GM21367 (cell line): Measurements from ENCODE around the gene AKAP13.

ENCODE experiments used
- ATAC-seq: cut with Tn5 transposase; IDR thresholded peaks from one replicate; pipeline ENCODE4 v1.9.1; 2021; ENCODE audit not compliant: unreplicated experiment

Gene AKAP13

GRCh38 chr15:85496151-85496550 is 115.7 kb downstream of the AKAP13 start:
- ATAC-seq, result no peak

GRCh38 chr15:85496551-85497171 is 116.3 kb downstream of the AKAP13 start:
- no peak for ATAC-seq

GRCh38 chr15:85497172-85497569 is 116.8 kb downstream of the AKAP13 start:
- ATAC-seq, result no peak

GRCh38 chr15:85498471-85498870 is 118.1 kb downstream of the AKAP13 start:
- no peak for ATAC-seq

- ATAC-seq, result no peak
These were observed 119.0 kb downstream of the AKAP13 start for GRCh38 chr15:85499371-85499887.

GRCh38 chr15:85500060-85500708 is 119.8 kb downstream of the AKAP13 start:
- ATAC-seq, result no peak

- ATAC-seq, result no peak
These were observed 120.3 kb downstream of the AKAP13 start for GRCh38 chr15:85500729-85501128.

GRCh38 chr15:85501574-85501973 is 121.2 kb downstream of the AKAP13 start:
- no peak for ATAC-seq

- ATAC-seq, result no peak
These were observed 122.9 kb downstream of the AKAP13 start for GRCh38 chr15:85503151-85503799.

GRCh38 chr15:85504749-85505676 is 124.6 kb downstream of the AKAP13 start:
- ATAC-seq, result no peak

- no peak for ATAC-seq
These were observed 126.7 kb downstream of the AKAP13 start for GRCh38 chr15:85507114-85507513.

- ATAC-seq, result no peak
These were observed 129.6 kb downstream of the AKAP13 start for GRCh38 chr15:85509973-85510372.

GRCh38 chr15:85514413-85514812 is 134.0 kb downstream of the AKAP13 start:
- no peak for ATAC-seq

GRCh38 chr15:85515212-85515611 is 134.8 kb downstream of the AKAP13 start:
- no peak for ATAC-seq

- ATAC-seq, result no peak
These were observed 136.7 kb downstream of the AKAP13 start for GRCh38 chr15:85517086-85517485.

- ATAC-seq, result no peak
These were observed 138.8 kb downstream of the AKAP13 start for GRCh38 chr15:85518979-85519761.

- no peak for ATAC-seq
These were observed 140.2 kb downstream of the AKAP13 start for GRCh38 chr15:85520650-85521049.

GRCh38 chr15:85523530-85523929 is 143.1 kb downstream of the AKAP13 start:
- ATAC-seq, result no peak

- ATAC-seq, result no peak
These were observed 145.4 kb downstream of the AKAP13 start for GRCh38 chr15:85525755-85526154.

GRCh38 chr15:85527895-85528294 is 147.5 kb downstream of the AKAP13 start:
- ATAC-seq, result no peak
